ENCODE data around the gene PCDHGA7.
A peak's percentile ranks its signal among the peaks of the same experiment; 100 is the strongest.
"Not testable (repeated sequence)": the region's sequence is repeated elsewhere in the genome, so short reads cannot be mapped to it uniquely, and the experiment has no call there.

The PCDHGA7 gene

GRCh38 chr5:141398608-141399007 lies 16.1 kb downstream of the PCDHGA7 start:
- no peak for DNase-seq

GRCh38 chr5:141399555-141400258 lies 17.2 kb downstream of the PCDHGA7 start:
- DNase-seq: no peak

DNA sequence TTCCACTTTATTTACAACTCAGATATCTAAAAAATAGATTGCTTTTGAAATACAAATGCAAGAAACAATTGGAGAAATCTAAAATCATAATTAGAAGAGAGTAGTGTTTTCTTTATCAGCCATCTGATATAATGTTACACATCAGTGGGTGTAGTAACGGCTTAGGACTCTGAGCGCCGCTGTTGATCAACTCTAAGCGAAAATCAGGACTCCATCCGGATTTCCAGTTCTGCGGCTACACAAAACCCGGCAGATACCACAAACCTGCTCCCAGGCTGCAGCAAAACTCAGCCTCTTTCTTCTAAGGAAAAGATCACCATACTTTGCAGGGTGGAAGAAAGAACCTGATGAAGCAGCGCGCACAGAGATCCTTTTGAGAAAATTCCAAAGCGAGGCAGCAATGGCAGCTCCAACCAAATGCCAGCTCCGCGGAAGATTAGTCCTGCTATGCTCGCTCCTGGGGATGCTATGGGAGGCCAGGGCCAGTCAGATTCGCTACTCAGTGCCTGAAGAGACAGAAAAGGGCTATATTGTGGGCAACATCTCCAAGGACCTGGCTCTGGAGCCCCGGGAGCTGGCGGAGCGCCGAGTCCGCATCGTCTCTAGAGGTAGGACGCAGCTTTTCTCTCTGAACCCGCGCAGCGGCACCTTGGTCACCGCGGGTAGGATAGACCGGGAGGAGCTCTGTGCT lies 20.2 kb downstream of the PCDHGA7 start, which contains the start of gene PCDHGA9:
TSS of gene PCDHGA9 (plus strand) at position 226 of the 691 bp plus-strand sequence. CDS start at position 401, 175 bp downstream.
- DNase-seq: peak in 1 of 2 experiments; percentile 15

GRCh38 chr5:141403387-141403786 lies 20.8 kb downstream of the PCDHGA7 start:
- no peak for DNase-seq

- DNase-seq: not testable (repeated sequence)
Measured at GRCh38 chr5:141407790-141408505, 25.4 kb downstream of the PCDHGA7 start, which contains the start of gene PCDHGB6. PCDHGB6 (plus strand) TSS chr5:141408021; CDS start chr5:141408203, 182 bp downstream.

DNA sequence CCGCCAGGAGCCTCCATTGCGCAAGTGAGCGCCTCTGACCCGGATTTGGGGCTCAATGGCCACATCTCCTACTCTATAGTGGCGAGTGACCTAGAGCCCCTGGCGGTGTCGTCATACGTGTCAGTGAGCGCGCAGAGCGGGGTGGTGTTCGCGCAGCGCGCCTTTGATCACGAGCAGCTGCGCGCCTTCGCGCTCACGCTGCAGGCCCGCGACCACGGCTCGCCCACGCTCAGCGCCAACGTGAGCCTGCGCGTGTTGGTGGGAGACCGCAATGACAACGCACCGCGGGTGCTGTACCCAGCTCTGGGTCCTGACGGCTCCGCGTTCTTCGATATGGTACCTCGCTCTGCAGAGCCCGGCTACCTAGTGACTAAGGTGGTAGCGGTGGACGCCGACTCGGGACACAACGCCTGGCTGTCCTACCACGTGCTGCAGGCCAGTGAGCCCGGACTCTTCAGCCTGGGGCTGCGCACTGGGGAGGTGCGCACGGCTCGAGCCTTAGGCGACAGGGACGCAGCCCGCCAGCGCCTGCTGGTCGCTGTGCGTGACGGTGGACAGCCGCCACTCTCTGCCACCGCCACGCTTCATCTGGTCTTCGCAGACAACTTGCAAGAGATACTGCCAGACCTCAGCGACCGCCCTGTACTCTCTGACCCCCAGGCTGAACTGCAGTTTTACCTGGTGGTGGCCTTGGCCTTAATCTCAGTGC lies 27.2 kb downstream of the PCDHGA7 start:
- DNase-seq: no peak

GRCh38 chr5:141411575-141411974 lies 29.0 kb downstream of the PCDHGA7 start:
- no peak for DNase-seq

GRCh38 chr5:141412854-141413539 lies 30.5 kb downstream of the PCDHGA7 start, which contains the start of gene PCDHGA10:
PCDHGA10 (plus strand) TSS chr5:141412987; CDS start chr5:141413176, 189 bp downstream.
- DNase-seq: peak; percentile 9 to 42

- DNase-seq: no peak
Measured at GRCh38 chr5:141413540-141414069, 31.1 kb downstream of the PCDHGA7 start.

DNA sequence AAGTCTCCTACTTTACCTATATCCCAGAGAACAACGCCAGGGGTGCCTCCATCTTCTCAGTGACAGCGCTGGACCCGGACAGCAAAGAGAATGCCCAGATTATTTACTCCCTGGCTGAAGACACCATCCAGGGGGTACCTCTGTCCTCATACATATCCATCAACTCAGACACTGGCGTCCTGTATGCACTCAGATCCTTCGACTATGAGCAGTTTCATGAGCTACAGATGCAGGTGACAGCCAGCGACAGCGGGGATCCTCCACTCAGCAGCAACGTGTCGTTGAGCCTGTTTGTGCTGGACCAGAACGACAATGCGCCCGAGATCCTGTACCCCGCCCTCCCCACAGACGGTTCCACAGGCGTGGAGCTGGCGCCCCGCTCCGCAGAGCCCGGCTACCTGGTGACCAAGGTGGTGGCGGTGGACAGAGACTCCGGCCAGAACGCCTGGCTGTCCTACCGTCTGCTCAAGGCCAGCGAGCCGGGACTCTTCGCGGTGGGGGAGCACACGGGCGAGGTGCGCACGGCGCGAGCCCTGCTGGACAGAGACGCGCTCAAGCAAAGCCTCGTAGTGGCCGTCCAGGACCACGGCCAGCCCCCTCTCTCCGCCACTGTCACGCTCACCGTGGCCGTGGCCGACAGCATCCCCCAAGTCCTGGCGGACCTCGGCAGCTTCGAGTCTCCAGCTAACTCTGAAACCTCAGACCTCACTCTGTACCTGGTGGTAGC lies 32.2 kb downstream of the PCDHGA7 start:
- not testable (repeated sequence) for DNase-seq

DNA sequence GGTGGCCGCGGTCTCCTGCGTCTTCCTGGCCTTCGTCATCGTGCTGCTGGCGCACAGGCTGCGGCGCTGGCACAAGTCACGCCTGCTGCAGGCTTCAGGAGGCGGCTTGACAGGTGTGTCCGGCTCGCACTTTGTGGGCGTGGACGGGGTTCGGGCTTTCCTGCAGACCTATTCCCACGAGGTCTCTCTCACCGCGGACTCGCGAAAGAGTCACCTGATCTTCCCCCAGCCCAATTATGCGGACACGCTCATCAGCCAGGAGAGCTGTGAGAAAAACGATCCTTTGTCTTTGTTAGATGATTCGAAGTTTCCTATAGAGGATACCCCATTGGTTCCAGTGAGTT lies 32.7 kb downstream of the PCDHGA7 start:
- not testable (repeated sequence) for DNase-seq

DNA sequence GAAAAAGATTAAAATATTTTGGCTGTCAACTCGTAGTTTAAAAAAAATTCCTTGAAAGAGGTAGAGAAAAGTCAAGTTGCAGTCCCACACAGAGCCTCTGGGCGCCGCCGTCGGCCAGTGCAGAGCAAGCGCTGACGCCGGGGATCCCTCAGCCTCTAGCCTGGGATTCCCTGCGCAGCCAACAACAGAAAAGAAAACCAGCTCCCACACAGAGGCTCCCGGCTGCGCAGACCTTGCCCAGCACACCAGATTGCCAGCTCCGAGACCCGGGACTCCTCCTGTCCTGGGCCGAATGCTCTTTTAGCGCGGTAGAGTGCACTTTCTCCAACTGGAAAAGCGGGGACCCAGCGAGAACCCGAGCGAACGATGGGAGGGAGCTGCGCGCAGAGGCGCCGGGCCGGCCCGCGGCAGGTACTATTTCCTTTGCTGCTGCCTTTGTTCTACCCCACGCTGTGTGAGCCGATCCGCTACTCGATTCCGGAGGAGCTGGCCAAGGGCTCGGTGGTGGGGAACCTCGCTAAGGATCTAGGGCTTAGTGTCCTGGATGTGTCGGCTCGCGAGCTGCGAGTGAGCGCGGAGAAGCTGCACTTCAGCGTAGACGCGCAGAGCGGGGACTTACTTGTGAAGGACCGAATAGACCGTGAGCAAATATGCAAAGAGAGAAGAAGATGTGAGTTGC lies 35.1 kb downstream of the PCDHGA7 start, which contains the start of gene PCDHGB7:
TSS of gene PCDHGB7 (plus strand) at position 184 of the 679 bp plus-strand sequence. CDS start at position 367, 183 bp downstream.
- DNase-seq: peak; percentile 74 to 80

- DNase-seq: no peak
Measured at GRCh38 chr5:141419074-141419880, 36.7 kb downstream of the PCDHGA7 start.

DNA sequence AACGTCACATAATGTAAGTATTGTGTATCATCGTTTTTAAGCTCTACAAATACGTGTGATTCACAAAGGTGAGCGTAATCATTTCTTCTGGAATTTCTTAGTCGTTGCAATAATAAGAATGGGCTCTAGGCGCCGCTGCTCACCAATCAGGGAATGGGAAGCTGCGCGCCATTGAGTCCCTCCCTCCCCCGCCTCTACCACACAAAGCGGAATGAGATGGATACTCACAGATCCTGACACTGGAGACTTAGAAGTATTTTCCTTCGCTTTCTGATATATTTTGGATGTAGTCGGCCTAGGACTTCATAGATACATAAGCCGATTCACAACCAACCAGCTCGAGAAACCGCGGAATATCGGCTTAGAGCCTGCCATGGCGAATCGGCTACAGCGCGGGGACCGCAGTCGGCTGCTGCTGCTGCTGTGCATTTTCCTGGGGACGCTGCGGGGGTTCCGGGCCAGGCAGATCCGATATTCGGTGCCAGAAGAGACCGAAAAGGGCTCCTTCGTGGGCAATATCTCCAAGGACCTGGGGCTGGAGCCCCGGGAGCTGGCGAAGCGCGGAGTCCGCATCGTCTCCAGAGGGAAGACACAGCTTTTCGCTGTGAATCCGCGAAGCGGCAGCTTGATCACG lies 38.4 kb downstream of the PCDHGA7 start, which contains the start of gene PCDHGA11:
TSS of gene PCDHGA11 (plus strand) at position 197 of the 634 bp plus-strand sequence. CDS start at position 374, 177 bp downstream.
- no peak for DNase-seq

- no peak for DNase-seq
Measured at GRCh38 chr5:141421489-141421855, 38.9 kb downstream of the PCDHGA7 start.

DNA sequence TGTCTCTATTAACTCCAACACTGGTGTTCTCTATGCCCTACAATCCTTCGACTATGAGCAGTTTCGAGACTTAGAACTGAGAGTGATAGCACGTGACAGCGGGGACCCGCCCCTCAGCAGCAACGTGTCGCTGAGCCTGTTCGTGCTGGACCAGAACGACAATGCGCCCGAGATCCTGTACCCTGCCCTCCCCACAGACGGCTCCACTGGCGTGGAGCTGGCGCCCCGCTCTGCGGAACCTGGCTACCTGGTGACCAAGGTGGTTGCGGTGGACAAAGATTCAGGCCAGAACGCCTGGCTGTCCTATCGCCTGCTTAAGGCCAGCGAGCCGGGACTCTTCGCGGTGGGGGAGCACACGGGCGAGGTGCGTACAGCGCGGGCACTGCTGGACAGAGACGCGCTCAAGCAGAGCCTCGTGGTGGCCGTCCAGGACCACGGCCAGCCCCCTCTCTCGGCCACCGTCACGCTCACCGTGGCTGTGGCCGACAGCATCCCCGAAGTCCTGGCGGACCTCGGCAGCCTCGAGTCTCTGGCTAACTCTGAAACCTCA lies 40.3 kb downstream of the PCDHGA7 start:
- no peak for DNase-seq

- no peak for DNase-seq
Measured at GRCh38 chr5:141427783-141428426, 45.4 kb downstream of the PCDHGA7 start.
